NCI-H2227 treated with DMSO at 0.1 percent for 48 hours (cell line): ENCODE measurements around the gene SCGB1D2.
A peak's percentile ranks its signal among the peaks of the same experiment; 100 is the strongest.
"Not testable (repeated sequence)": the region's sequence is repeated elsewhere in the genome, so short reads cannot be mapped to it uniquely, and the experiment has no call there.

Experiments used
- DNase-seq: peaks from one replicate; lab custom pipeline; 2025; lab: John Stamatoyannopoulos, UW

SCGB1D2 gene

DNA sequence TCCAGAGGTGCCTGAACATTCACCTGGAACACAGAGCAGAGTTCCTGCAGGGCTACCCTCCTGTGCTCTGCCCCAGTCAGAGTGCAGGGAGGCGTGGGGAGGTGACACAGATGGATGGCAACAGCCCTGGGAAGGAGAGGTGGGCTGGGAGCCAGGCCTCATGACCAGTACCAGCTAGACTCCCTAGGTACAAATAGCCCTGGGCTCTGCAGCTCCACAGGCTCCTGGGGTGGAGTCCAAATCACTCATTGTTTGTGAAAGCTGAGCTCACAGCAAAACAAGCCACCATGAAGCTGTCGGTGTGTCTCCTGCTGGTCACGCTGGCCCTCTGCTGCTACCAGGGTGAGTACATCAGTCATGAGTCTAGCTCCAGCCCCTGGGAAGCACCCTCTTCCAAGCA, at the start of gene SCGB1D2:
Gene SCGB1D2, plus strand, starts transcription at position 219 of the 400 bp plus-strand sequence. Its CDS starts 69 bp downstream, at position 288.
- no peak for DNase-seq

DNA sequence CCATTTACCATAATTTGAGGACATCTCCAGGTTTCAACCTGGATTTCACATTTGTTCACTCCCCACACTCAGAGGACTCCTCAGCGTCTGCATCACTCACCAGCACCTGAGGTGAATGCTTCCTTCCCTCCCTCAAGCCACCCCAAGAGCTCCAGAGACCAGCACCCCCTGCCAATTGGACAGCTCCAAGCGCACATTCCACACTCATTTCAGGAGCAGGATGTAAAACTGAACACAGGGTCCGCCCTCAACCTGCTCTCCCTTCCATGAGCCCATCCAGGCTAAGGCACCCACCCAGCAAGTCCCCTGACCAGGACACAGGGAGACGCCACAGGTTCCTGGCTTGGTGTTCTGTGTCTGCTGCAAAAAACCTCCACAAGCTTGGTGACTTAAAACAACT, 48.1 kb upstream of the SCGB1D2 start:
- no peak for DNase-seq

GRCh38 chr11:62195010-62195409, 47.0 kb upstream of the SCGB1D2 start:
- not testable (repeated sequence) for DNase-seq

- DNase-seq: no peak
Observed at GRCh38 chr11:62195945-62196344, 46.1 kb upstream of the SCGB1D2 start.

- DNase-seq: not testable (repeated sequence)
Observed at GRCh38 chr11:62197400-62197799, 44.6 kb upstream of the SCGB1D2 start.

DNA sequence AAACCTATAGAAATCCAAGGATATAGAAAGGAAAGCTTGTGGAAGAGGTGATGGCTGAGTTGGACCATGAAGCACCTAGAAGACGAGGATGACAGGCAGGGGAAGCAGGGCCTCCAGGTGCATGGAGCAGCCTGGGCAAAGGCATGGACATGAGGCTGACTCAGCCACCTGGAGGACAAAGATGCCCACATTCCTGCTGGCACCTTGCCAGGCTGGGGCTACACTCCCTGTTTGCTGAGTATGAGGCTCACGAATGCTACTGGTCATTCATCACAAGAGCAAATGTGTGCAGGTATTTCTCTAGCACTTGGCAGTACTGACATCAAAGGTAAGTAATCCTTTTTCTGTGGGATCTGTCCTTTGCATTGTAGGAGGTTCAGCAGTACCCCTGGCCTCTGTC, 40.7 kb upstream of the SCGB1D2 start:
- no peak for DNase-seq

- no peak for DNase-seq
Observed at GRCh38 chr11:62202910-62203309, 39.1 kb upstream of the SCGB1D2 start.

GRCh38 chr11:62204430-62204829, 37.6 kb upstream of the SCGB1D2 start:
- DNase-seq: no peak

DNA sequence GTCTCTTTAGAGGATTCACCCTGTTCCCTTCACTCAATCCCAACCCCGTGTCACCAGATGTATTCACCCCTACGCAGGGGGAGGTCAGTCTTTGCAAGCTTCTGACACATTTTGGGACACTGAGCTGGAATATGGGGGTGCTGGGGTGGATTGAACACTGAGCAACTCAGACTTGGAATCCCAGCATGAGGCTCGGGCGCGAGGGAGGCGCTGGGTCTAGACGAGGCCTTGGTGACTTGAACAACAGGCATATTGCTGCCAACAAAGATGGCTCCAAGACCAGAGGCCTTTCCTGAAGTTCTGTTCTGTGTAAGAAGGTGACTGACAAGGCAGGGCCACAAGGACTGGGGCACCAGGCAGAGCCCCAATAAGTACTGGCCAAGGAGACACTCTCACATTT, 36.6 kb upstream of the SCGB1D2 start:
- no peak for DNase-seq

DNA sequence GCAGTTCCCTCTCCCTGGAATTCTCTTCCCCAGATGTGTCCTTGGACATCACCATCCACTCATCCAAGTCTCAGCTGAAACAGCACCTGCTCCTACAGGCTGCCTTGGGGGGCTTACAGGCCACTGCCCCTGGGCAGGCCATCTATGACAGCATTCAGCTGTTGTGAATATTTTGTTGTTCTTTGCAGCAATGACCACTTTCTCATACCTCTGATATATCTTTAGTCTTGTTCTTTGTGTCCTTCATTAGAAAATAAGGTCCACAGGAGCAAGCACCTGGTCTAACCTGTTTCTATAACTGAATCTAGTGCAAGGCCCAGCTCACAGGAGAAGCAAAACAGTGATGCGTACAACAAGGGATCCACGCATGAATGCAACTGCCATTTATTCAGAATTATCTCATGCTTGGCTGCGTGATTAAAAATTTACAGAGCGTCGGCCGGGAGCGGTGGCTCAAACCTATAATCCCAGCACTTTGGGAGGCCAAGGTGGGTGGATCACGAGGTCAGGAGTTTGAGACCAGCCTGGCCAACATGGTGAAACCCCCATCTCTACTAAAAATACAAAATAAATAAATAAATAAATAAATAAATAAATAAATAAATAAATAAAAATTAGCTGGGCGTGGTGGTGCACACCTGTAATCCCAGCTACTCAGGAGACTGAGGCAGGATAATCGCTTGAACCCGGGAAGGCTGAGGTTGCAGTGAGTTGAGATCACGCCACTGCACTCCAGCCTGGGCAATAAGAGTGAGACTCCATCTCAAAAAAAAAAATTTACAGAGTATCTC, 35.6 kb upstream of the SCGB1D2 start:
- DNase-seq: not testable (repeated sequence)

GRCh38 chr11:62208785-62209144, 33.3 kb upstream of the SCGB1D2 start:
- no peak for DNase-seq

GRCh38 chr11:62217191-62217748, 24.8 kb upstream of the SCGB1D2 start:
- peak; percentile 9 for DNase-seq

GRCh38 chr11:62221498-62221897, 20.5 kb upstream of the SCGB1D2 start:
- no peak for DNase-seq

GRCh38 chr11:62223095-62223494, 18.9 kb upstream of the SCGB1D2 start:
- no peak for DNase-seq

GRCh38 chr11:62233730-62234129, 8.3 kb upstream of the SCGB1D2 start:
- no peak for DNase-seq

- no peak for DNase-seq
Observed at GRCh38 chr11:62236187-62236586, 5.9 kb upstream of the SCGB1D2 start.

DNA sequence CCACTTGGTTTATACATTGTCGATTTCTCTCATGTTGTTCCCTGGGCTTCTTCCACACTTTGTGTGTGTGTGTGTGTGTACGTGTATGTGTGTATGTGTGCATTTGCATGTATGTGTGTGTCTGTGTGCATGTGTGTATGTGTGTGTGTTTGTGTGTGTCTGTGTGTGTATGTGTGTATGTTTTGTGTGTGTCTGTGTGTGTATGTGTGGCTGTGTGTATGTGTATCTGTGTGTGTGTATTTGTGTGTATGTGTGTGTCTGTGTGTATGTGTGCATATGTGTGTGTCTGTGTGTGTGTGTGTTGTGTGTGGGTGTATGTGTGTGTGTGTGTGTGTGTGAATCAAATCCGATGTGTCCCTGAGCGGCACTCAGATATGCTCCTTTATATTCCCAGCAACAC, 4.5 kb upstream of the SCGB1D2 start:
- DNase-seq: no peak

DNA sequence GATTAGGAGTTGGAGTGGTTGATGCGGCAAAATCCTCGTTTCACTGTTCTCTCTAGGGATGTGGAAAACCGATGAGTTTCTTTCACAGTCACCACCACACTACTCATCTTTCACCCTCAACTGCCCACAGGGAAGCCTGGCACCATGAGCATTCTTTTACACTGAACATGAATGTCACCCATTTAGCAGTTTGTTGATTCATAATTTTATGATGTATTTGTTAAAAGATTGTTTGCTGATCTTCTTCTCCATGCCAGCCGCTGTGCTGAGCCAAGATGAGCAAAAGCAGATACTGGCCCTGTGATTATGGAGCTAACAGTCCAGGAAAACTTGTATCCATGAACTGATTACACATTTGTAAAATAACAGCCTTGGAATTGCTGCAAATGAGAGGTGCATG, 3.9 kb upstream of the SCGB1D2 start:
- DNase-seq: no peak

- DNase-seq: no peak
Observed at GRCh38 chr11:62241095-62241494, 944 bp upstream of the SCGB1D2 start.

DNA sequence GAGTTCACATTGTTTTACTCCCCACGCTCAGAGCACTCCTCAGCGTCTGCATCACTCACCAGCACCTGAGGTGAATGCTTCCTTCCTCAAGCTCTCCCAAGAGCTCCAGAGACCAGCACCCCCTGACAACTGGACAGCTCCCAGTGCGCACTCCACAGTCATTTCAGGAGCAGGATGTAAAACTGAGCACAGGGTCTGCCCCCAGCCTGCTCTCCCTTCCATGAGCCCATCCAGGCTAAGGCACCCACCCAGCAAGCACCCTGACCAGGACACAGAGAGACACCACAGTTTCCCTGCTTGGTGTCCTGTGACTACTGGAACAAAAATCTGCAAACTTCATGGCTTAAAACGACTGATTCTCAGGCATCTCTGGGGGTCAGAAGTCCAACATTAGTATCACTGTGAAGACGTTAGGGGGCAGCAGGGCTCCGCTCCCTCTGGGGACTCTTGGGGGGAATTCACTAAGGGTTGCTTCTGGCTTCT, 3.3 kb downstream of the SCGB1D2 start:
- DNase-seq: no peak

- no peak for DNase-seq
Observed at GRCh38 chr11:62251698-62252097, 9.7 kb downstream of the SCGB1D2 start.

DNA sequence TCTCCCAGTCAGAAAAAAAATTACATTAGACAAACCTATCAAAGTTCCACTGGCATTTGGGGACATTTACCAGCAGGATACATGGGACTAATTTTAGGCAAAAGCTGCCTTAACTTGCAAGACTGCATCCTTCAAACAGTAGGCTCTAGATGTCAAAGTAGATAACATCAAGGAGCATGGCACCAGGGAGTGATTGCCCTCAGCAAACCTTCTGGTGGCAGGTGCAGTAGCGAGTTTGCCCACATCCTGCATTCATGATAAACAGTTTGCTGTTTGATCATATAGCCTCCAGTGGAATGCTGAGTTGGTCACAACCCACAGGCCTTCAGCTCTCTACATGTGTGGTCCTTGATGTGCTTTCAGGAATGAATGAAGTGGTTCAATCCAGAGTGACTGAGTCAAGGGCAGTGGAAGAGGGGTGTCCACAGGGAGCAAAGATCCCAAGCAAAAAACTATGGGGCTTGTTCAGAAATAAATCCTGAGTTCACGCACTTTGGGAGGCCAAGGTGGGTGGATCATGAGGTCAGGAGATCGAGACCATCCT, 12.0 kb downstream of the SCGB1D2 start:
- no peak for DNase-seq

DNA sequence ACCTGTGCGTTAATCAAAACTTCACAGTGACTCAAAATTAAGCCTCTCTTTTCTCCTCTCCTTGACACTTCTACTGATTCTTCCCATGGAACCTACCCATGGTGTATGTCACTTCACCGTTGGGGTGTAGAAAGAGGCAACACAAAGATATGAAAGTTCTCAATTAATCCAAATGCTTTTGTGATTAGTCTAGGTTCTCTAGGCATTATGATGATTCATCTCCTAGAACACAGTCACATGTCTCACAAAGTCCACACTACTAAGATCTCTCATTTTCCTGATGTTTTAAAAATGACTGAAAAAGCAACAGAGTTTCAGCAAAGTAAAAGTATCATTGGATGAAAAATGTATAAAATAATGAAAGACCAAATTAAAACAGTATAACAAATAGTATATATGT, 14.2 kb downstream of the SCGB1D2 start:
- DNase-seq: no peak
